ENCODE results near the gene PROKR2. TPM values are rescaled to one million over a fixed set of nuclear protein-coding genes. Genes with fewer than 3 reads are reported as not detected.

The PROKR2 gene
- total and polyA plus RNA-seq, 10 of the 15 experiments (the other 5 are each of a cell fraction or from before 2014, with no cell fraction given), result not detected

DNA sequence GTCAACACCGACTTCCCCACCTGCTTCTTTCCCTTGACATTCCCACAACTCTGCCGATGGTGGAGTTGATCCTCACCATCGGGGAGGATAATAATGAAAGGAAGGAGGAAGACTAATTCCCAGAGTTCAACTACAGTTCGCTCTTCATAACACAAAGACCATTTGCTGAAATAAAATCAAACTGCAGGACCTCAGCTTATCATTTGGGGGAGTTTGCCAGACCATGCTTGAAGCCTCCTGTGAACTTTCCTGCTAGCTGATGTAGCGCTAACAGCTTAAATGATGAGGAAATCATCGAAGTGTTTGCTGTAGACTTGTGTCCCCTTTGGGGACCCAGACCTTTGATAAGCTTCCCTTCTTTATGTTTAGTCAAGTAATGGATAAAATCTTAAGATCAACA is 26.2 kb downstream of the PROKR2 start:
- Histone ChIP-seq H2AFZ (ENCODE audit: control insufficient read depth, low read depth, low read length) (no peak overlapping the region), H3K36me3 (ENCODE audit: control insufficient read depth in 2 of 2, insufficient read depth in 2 of 2, low read length in 1 of 2) (no peaks in the 10 kb centered on the region), H3K4me3 (no peak overlapping the region), H3K27me3 (replicated peaks in 1 of 2; ENCODE audit: control insufficient read depth in 2 of 2, insufficient read depth in 2 of 2, low read length in 1 of 2) (peaks cover 0 to 2% of the 10 kb centered on the region in 2 experiments; a peak in 2 of 4 replicates), H3K27ac (ENCODE audit: control insufficient read depth, insufficient read depth) (no peak overlapping the region), H3K9ac (ENCODE audit: control insufficient read depth, insufficient read depth, low read length) (no peak overlapping the region), H3K79me2 (ENCODE audit: control insufficient read depth, insufficient read depth, low read length) (no peaks in the 10 kb centered on the region), H4K20me1 (ENCODE audit: control insufficient read depth, insufficient read depth) (no peaks in the 10 kb centered on the region), H3K4me1 (ENCODE audit: control insufficient read depth, insufficient read depth, low read length) (no peaks in the 10 kb centered on the region), H3K9me3 (replicated peaks; ENCODE audit: control insufficient read depth, insufficient read depth, low read length) (no peaks in the 10 kb centered on the region), H3K4me2 (ENCODE audit: control insufficient read depth, insufficient read depth) (no peak overlapping the region)
- TF ChIP-seq, protein P1, sequence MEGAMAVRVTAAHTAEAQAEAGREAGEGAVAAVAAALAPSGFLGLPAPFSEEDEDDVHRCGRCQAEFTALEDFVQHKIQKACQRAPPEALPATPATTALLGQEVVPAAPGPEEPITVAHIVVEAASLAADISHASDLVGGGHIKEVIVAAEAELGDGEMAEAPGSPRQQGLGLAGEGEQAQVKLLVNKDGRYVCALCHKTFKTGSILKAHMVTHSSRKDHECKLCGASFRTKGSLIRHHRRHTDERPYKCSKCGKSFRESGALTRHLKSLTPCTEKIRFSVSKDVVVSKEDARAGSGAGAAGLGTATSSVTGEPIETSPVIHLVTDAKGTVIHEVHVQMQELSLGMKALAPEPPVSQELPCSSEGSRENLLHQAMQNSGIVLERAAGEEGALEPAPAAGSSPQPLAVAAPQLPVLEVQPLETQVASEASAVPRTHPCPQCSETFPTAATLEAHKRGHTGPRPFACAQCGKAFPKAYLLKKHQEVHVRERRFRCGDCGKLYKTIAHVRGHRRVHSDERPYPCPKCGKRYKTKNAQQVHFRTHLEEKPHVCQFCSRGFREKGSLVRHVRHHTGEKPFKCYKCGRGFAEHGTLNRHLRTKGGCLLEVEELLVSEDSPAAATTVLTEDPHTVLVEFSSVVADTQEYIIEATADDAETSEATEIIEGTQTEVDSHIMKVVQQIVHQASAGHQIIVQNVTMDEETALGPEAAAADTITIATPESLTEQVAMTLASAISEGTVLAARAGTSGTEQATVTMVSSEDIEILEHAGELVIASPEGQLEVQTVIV (IDR thresholded peaks at IDR 0.05; ENCODE audit: borderline replicate concordance, partially characterized antibody), result no peak
- no peak for TF ChIP-seq CBX5 (IDR thresholded peaks at IDR 0.05; ENCODE audit: low read depth)
- TF ChIP-seq JUNB (IDR thresholded peaks at IDR 0.05), result no peak
- TF ChIP-seq, protein P2, sequence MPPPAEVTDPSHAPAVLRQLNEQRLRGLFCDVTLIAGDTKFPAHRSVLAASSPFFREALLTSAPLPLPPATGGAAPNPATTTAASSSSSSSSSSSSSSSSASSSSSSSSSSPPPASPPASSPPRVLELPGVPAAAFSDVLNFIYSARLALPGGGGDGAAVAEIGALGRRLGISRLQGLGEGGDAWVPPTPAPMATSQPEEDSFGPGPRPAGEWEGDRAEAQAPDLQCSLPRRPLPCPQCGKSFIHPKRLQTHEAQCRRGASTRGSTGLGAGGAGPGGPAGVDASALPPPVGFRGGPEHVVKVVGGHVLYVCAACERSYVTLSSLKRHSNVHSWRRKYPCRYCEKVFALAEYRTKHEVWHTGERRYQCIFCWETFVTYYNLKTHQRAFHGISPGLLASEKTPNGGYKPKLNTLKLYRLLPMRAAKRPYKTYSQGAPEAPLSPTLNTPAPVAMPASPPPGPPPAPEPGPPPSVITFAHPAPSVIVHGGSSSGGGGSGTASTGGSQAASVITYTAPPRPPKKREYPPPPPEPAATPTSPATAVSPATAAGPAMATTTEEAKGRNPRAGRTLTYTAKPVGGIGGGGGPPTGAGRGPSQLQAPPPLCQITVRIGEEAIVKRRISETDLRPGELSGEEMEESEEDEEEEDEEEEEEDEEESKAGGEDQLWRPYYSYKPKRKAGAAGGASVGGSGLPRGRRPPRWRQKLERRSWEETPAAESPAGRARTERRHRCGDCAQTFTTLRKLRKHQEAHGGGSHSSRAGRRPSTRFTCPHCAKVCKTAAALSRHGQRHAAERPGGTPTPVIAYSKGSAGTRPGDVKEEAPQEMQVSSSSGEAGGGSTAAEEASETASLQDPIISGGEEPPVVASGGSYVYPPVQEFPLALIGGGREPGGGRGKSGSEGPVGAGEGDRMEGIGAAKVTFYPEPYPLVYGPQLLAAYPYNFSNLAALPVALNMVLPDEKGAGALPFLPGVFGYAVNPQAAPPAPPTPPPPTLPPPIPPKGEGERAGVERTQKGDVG (CRISPR knock-in tag; IDR thresholded peaks at IDR 0.05), result no peak
- no peak for TF ChIP-seq TCF12 (IDR thresholded peaks at IDR 0.05; ENCODE audit: low read depth, low read length)
- TF ChIP-seq ZNF622 (IDR thresholded peaks at IDR 0.05), result no peak
- DNase-seq (ENCODE audit: low read depth, low spot score) (no peak), ATAC-seq (no peak), FAIRE-seq (no peak)
- POLR2A ChIA-PET, result interaction anchor here (0.6 kb wide), 1 partner anchor 580 kb away, joined by 3 read pairs; no protein-coding TSS in a partner anchor
- in situ Hi-C loops (cut with MboI) (no loop called here), intact Hi-C loops (cut with micrococcal nuclease; ENCODE audit: unreplicated experiment) (no loop called here)
- RAD21 ChIA-PET (ENCODE audit: unreplicated experiment), result no interaction called here
- 43% methylated on average over 6 of the region's 6 CpGs for WGBS (ENCODE audit: insufficient coverage, insufficient replicate concordance, low lambda C conversion rate, missing lambda C conversion rate)
- CTCF ChIA-PET, result interaction anchor here (2.0 kb wide), 1 partner anchor 158 kb away, joined by 9 read pairs; no protein-coding TSS in a partner anchor
- SMC1A ChIA-PET (ENCODE audit: uncharacterized antibody, unreplicated experiment), result no interaction called here
- no TSS peak for BruUV-seq (replicated peaks)

Measured in GM12878 (cell line).